ENCODE data around the gene RGL3.

RGL3 gene

DNA sequence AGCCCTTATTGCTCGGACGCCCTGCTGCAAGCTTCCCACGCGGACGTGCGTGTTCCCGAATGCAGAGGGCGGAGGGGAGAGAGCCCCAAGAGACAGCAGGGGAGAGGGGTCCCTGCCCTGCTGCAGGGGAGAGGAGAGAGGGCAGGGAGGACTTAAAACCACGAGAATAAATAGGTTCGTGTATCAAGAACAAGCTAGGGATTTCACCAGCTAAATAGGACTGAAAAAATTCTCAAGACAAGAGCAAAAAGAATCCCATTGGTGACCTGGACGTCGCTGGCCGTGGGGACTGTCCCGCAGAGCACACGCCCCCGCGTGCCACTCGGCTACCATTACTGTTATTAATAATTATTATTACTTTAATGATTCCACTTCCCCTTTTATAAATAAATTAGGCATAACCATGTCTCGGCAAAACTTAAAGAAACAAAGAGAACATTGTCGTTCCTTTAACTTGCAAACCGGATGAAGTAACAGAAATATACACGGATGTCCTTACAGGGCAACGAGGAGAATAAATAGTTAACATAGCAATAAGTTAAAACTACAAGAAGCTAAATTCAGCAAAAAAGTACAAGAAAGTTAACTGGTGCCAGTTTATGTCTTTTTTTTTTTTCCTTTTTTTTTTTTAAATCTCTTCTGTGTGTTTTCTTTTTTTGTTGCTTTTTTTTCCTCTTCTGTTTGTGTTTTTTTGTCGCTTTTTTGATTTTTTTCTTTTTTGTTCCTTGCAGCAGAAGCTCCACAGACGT lies 32.9 kb upstream of the RGL3 start:
- DNase-seq (ENCODE audit: low read depth) = no peak
- no peak overlapping the region for H3K4me3 ChIP-seq (ENCODE audit: low read length)
- TF ChIP-seq, protein P1, sequence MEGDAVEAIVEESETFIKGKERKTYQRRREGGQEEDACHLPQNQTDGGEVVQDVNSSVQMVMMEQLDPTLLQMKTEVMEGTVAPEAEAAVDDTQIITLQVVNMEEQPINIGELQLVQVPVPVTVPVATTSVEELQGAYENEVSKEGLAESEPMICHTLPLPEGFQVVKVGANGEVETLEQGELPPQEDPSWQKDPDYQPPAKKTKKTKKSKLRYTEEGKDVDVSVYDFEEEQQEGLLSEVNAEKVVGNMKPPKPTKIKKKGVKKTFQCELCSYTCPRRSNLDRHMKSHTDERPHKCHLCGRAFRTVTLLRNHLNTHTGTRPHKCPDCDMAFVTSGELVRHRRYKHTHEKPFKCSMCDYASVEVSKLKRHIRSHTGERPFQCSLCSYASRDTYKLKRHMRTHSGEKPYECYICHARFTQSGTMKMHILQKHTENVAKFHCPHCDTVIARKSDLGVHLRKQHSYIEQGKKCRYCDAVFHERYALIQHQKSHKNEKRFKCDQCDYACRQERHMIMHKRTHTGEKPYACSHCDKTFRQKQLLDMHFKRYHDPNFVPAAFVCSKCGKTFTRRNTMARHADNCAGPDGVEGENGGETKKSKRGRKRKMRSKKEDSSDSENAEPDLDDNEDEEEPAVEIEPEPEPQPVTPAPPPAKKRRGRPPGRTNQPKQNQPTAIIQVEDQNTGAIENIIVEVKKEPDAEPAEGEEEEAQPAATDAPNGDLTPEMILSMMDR (conservative IDR thresholded peaks at IDR 0.05; ENCODE audit: low read length) = no peak

DNA sequence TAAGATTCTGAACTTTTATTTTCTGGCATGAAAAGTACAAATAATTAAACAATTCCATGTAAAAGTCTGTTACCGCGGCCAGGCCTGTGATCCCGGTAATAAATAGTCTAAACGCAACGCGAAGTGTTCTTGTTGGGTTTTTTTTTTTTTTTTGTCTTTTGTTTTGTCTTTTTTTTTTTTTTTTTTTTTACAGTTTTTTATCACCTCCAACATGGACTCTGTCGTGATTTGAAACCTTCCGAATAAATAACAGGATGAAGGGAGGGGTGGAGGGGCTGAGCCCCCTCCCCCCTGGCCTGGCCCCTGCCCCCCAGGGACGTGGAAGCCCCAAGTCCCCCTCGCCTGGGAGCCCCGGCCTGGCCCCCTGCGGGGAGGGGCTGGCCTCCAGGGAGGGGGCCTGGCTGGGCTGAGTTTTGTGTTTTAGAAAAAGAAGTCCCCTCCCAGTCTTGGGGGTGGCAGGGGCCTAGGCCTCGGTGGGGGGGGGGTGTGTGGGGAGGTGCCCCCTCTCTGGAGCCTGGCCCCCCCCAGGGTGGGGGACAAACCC lies 32.3 kb upstream of the RGL3 start:
- TF ChIP-seq, protein P1 (conservative IDR thresholded peaks at IDR 0.05; ENCODE audit: low read length) = no peak
- H3K4me3 ChIP-seq (ENCODE audit: low read length) = no peak overlapping the region
- no peak for DNase-seq (ENCODE audit: low read depth)

DNA sequence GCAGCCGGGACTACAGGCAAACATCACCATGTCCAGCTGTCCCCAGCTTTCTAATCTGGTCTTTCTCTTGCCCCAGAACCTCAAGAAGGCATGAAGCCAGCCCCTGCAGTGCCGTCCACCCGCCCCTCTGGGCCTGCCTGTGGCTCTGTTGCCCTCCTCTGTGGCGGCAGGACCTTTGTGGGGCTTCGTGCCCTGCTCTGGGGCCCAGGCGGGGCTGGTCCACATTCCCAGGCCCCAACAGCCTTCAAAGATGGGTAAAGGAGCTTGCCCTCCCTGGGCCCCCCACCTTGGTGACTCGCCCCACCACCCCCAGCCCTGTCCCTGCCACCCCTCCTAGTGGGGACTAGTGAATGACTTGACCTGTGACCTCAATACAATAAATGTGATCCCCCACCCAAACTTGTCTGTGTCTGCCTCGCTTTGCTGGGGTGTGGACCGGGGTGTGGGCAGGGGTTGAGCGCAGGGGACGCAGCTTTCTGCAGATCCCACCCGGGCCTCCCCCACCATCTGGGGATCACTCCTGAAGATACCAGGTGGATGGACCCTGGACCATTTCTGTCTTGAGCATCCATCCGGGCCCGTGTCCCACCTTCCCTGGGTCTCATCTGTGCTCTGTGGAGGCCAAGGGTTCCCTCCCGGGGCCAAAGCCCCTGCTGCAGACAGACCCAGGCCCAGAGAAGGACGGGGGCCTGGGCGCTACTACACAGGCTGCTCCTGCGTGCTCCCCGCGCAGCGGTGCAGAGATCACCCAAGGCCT lies 31.6 kb upstream of the RGL3 start:
- TF ChIP-seq, protein P1 (conservative IDR thresholded peaks at IDR 0.05; ENCODE audit: low read length) = no peak
- no peak overlapping the region for H3K4me3 ChIP-seq (ENCODE audit: low read length)
- DNase-seq (ENCODE audit: low read depth) = no peak

DNA sequence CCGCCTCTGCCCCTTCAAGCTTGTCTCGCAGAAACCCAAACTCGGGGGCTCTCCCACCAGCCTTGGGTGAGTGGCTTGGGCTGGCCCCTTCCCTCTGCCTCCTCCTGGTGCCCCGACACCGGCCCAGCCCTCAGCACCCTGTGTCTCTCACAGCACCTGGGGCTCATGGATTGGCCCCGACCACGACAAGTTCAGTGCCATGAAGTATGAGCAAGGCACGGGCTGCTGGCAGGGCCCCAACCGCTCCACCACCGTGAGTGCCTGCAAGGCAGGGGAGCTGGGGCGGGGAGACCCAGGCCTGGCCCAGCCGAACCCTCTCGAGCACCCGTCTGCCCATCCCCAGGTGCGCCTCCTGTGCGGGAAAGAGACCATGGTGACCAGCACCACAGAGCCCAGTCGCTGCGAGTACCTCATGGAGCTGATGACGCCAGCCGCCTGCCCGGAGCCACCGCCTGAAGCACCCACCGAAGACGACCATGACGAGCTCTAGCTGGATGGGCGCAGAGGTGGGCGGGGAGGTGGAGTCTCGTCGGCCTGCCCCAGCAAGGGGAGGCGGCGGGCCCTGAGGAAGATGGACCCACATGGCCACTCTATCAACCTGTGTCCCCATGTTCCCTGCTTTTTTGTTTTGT lies 29.9 kb upstream of the RGL3 start:
- no peak for DNase-seq (ENCODE audit: low read depth)
- H3K4me3 ChIP-seq (ENCODE audit: low read length) = no peak overlapping the region
- TF ChIP-seq, protein P1 (conservative IDR thresholded peaks at IDR 0.05; ENCODE audit: low read length) = no peak

DNA sequence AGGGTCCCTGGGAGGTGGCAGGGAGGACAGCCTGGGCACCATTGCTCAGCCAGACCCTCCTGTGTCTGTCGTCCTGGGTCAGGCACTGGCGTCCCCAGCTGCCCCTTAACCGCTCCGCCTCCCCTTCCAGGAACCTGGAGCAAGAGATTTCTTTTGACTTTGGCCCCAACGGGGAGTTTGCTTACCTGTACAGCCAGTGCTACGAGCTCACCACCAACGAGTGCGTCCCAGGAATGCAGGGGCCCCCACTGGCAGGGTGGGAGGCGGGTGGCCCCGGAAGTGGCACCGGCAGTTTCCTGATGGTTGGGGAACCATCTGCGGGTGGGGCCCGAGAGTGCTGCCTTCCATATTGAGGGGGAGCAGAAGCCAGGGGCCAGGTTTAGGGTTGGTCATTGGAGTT lies 29.3 kb upstream of the RGL3 start:
- no peak overlapping the region for H3K4me3 ChIP-seq (ENCODE audit: low read length)
- TF ChIP-seq, protein P1 (conservative IDR thresholded peaks at IDR 0.05; ENCODE audit: low read length) = no peak
- no peak for DNase-seq (ENCODE audit: low read depth)

DNA sequence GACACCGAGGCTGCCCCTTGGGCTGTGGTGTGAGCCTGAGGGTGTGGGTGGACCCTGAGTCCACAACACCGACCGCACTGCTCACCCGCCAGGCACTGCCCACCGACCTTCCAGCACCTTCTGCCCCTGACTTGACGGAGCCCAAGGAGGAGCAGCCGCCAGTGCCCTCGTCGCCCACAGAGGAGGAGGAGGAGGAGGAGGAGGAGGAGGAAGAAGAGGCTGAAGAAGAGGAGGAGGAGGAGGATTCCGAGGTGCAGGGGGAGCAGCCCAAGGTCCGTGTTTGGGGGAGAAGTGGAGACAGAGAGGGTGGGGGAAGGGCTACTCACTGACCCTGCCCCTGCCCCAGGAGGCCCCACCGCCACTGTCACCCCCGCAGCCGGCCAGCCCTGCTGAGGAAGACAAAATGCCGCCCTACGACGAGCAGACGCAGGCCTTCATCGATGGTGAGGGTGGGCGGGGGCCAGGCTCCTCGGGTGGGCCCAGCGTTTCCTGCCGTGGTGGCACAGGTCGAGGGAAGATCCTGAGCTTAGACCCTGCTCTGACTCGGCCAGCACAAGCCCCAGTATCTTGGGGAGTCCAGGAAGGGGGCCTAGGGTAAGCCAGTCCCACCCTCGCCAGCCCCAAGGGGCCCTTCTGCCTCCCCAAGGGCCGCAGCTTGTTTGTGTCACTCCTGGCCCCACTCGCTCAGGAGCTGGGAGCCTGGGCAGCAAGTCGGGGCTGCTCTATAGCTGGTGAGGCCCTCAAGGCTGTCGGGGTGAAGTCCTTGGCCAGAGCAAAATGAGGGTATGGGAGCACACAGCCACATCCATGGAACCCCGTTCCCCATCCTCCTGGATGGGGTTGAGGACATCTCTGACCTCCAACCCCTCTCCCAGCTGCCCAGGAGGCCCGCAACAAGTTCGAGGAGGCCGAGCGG lies 28.5 kb upstream of the RGL3 start:
- H3K4me3 ChIP-seq (ENCODE audit: low read length) = no peak overlapping the region
- DNase-seq (ENCODE audit: low read depth) = no peak
- TF ChIP-seq, protein P1 (conservative IDR thresholded peaks at IDR 0.05; ENCODE audit: low read length) = no peak
